ENCODE measurements around the gene CMC2. TPM values are rescaled to one million over a fixed set of nuclear protein-coding genes. Genes with fewer than 3 reads are reported as not detected.

CMC2 gene
- total RNA-seq, 1 donor from 2014 or later: 45.6 TPM

DNA sequence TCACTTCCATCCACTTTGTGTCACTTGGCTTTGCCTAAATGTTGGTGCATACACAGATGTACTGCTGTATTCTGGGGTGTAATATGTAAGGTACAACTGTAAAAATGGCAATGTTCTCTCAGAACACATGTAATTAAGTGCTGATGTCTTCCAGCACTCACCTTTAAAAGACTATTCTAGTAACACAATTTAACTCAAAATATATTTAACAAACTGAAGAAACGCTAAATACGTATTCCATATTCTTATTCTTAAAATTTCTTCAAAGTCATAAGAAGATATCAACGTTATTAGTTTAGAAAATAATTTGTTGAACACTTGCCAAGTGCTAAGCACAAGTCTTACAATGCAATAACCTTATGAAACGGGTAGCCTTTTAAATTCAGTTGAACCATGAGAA, 3.6 kb downstream of the CMC2 start:
- DNase-seq (ENCODE audit: low spot score): no peak

DNA sequence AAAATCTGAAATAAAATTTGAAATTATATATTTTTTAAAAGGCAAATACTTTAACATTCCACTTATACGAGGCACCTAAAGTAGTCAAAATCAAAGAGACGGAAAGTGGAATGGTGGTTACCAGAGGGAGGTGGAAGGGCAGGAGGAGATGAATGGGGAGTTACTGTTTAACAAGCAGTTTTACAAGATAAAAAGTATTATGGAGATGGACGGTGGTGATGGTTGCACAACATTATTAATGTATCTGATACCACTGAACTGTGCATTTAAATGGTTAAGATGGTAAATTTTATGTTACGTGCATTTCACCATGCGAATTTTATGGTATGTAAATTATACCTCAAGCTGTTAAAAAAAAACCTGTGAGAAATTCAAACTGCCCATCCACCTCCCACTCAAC, 5.4 kb downstream of the CMC2 start:
- DNase-seq (ENCODE audit: low spot score): no peak

DNA sequence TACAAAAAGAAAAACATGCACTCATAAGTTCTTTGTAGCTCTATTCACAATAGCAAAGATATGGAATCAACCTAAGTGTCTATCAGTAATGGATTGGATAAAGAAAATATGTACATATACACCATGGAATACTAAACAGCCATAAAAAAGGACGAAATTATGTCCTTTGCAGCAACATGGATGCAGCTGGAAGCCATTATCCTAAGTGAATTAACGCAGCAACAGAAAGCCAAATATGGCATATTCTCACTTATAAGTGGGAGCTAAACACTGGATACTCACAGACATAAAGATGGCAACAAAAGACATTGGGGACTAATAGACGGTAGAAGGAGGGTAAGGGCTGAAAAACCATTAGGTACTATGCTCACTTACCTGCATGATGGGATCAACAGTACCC, 5.8 kb downstream of the CMC2 start:
- no peak for DNase-seq (ENCODE audit: low spot score)

DNA sequence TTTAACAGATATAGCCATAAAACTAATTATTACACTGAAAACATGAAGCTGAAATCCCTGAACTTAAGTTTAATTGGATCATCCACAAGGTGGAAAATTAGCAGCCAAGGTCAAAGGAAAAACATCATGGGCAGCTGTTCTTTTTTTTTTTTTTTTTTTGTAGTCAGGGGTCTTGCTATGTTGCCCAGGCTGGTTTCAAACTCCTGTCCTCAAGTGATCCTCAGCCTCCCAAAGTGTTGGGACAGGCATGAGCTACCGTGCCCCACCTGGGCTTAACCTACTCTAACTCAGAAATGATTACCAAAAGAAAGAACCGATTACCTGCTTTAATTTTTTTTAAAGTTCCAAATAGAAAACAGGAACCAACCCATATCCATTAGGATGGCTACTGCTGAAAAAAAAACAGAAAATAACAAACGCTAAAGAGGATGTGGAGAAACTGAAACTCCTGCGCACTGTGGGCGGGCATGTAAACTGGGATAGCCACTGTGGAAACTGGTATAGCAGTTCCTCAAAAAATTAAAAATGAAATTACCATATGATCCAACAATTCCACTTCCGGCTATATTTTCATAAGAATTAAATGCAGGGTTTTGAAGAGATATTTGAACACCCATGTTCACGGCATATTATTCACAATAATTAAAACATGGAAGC, 8.6 kb downstream of the CMC2 start:
- no peak for DNase-seq (ENCODE audit: low spot score)

DNA sequence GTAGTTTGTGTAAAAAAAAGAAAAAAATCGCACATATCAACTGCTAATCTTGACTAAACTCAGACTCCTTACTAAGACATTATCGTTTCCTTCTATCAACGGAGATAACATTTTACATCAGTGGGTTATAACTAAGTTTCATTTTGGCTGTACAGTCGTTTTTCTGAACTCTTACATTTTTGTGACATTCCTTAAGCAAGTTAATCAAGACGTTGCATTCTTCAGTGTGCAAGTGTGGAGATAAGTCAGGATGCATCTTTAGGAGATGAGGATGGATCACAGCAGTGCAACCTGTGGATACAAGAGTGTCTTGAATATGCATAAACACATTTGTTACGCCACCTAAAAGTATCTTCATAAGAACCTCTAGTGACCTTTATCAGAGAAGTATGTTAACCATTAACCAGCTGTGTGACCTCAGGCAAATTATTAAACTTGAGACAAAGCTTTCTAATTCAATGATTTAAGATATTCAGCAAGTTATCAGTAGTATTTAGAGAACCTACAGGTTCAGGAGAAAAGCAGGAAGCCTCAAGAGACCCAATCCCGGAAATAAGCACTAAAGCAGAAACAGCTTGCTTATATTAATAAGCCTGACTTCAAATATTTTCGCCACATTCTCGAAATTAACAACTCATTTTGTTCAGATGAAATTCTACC, 9.4 kb downstream of the CMC2 start:
- DNase-seq (ENCODE audit: low spot score): no peak

DNA sequence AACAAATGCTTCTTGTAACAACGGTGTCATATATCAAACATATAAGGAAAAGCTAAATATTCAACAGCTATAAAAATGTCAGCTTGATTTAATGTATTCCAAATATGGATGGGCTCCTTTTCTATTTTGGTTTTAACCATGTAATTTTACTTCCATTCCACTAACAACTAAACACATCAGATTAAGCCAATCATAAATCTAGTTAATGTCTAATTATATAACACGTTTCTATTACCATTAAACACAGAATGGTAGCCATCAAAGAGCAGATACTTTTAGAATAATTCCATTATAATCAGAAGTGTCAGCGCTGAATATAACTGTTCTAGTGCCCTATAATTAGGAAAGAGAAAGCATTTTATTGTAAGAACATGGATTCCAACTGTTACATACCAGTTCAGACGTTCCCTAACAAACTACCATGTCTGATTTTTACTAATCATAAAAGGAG, 10.0 kb downstream of the CMC2 start:
- DNase-seq (ENCODE audit: low spot score): no peak

DNA sequence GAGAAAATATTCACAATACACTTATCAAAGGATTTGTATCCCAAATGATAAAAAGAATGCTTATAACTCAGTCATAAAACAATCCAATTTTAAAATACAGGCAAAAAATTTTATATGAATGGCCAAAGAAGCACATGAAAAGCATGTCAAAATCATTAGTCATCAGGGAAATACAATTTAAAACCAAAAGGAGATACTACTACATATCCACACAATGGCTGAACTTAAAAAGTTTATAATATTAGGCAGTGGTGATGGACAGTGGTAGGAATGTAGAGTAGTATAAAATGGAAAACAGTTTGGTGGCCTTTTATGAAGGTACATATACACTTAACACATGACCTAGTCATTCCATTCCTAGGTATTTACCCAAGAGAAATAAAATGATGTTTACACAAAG, 12.2 kb downstream of the CMC2 start:
- no peak for DNase-seq (ENCODE audit: low spot score)

DNA sequence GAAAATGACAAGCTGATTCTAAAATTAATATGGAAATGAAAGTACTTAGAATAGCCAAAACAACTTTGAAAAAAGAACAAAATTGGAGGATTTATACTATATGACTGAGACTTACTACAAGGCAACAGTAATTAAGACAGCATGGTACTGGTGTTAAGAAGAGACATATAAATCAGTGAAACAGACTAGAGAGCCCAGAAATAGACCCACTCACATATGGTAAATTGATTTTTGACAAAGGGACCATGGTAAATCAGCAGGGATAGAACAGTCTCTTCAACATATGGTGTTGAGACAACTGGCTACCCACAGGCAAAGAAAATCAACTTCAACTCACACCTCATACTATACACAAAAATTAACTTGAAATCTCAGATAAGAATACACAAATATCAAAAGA, 12.9 kb downstream of the CMC2 start:
- no peak for DNase-seq (ENCODE audit: low spot score)

DNA sequence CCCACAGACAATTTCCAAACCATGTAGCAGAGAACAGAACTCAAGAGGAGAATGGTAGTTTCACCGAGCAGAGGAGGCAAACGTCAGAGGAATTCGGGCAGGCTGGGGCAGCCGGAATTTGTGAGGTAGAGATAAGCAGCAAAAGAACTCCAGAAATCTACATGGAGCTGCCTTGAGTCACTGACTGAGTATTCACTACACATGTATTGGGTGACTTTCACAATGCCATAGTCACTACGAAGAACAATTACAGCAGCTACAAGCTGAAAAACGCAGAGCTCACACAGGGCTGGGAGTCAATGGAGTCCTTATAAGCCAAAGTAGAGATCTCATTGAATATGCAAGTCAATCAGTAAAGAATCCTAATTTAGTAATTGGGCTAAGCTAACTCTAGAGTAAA, 13.4 kb downstream of the CMC2 start:
- DNase-seq (ENCODE audit: low spot score): no peak

DNA sequence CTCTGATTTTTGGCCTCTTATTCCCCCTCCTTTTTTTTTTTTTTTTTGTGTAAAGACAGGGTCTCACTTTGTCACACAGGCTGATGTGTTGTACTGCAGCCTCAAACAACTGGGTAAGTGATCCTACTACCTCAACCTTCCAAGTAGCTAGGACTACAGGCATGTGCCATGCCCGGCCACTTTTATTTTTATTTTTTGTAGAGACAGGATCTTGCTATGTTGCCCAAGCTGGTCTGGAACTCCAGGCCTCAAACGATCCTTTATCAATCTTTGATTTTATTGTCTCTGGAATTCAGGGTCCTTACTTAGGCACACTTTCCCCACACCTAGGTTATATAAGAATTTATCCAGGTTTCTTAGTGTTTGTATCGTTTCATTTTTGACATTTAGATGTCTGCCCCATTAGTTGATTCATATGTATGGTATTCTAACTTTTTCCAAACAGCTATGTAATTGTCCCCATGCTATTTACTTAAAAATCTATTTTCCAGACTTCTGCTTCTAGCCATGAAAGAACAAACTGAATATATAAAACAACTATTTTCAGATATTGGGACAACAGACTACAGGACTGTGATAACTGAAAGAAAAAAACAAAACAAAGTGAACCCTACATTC, 13.9 kb downstream of the CMC2 start:
- DNase-seq (ENCODE audit: low spot score): no peak

DNA sequence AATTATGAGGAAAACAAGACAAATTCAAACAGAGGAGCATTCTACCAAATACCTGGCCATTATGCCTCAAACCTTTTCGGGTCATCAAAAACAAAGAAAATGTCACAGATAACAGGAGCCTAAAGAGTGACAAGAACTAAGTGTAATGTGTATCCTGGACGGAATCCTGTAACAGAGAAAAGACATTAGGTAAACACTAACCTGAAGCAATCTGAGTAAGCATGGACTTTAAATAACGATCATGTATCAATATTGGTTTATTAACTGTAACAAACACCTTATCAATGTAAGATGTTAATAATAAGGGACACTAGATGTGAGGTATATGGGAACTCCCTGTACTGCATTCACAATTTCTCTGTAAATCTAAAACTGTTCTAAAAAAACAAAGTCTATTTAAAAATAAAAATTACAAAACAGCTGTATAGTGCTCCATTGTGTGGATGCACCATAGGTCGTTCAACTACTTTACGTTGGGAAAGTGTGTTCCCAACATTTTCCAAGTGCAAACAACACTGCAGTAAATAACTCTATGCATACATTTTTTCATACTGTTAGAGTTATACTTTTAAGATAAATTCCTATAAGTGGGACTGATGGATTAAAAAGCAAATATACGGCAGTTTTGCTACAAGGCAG, 14.8 kb downstream of the CMC2 start:
- DNase-seq (ENCODE audit: low spot score): no peak

DNA sequence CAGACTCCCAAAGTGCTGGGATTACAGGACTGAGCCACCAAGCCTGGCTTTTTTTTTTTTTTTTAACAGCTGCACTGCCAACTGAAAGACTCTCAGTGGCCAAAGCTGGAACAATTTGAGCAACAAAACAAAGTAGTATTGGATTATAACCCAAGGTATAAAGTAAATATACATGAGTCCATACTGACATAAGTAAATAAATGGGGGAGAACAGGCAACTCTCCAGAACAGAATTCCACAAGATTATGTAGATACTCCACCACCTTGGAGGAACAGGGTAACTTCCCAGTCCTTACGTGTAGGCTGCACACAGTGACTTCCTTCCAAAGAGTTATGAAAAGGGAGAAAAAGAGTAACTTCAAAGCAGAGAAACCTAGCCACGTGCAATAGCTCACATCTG, 15.7 kb downstream of the CMC2 start:
- no peak for DNase-seq (ENCODE audit: low spot score)

DNA sequence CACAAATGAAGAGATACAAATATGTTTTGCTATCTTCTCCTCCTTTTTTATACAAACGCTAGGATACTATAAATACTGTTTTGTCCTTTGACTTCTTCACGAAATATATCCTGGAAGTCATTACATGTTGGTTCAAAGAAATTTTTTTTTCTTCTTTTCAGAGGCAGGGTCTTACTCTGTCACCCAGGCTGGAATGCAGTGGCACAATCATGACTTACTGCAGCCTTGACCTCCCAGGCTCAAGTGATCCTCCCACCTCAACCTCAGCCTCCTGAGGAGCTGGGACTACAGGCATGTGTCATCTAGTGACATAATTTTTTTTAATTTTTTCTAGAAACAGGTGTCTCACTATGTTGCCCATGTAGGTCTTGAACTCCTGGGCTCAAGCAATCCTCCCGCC, 16.1 kb downstream of the CMC2 start:
- no peak for DNase-seq (ENCODE audit: low spot score)

DNA sequence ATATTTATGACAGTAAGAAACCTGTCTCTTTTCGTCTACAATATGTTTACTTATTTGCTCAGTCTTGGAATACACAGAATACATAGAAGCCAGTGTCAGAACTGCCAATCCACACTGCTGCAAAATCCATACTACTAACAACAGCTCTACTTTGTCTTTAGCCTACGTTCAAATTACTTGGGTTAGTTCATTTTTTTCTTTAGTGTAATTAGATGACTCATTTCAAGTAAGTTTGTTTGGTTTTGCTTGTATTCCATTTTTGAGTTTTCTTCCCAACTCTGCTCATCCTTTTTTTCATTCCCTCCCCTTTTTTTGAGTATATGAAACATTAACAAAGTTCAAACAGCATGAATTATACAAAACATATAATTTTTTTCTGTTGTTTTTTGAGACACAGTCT, 16.9 kb downstream of the CMC2 start:
- DNase-seq (ENCODE audit: low spot score): no peak

DNA sequence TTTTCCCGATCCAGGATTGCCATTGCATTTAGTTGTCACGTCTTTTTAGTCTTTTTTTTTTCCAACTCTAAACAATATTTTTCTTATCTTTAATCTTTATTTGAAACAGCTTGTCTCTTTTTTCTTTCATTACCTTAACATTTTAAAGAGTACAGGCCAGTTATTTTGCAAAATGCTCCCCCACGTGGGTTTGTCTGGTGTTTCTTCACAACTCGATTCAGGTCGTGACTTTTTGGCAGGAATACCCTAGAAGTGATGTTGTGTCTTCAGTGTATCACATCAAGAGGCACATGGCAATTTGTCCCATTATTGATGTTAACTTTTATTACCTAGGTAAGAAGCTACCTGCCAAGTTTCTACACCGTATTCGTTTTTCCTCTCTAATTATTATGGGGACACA, 17.9 kb downstream of the CMC2 start:
- no peak for DNase-seq (ENCODE audit: low spot score)

DNA sequence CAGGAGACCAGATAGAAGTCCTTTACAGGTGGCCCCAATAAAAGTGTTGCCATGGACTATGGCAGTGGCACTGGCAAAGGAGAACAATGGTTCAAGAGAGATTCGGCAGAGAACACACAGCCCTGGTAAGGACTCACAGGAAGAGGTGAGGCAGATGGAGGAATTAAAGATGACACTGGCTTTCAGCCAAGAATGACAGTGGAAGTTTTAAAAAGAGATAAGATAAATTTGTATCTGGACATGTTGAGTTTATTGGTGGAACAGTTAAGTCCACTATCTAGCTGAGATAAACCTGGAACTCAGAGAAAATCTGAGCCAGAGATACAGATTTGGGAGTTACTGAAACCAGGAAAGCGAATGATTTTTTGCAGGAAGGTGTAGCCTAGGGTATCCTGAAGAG, 20.1 kb downstream of the CMC2 start:
- no peak for DNase-seq (ENCODE audit: low spot score)

DNA sequence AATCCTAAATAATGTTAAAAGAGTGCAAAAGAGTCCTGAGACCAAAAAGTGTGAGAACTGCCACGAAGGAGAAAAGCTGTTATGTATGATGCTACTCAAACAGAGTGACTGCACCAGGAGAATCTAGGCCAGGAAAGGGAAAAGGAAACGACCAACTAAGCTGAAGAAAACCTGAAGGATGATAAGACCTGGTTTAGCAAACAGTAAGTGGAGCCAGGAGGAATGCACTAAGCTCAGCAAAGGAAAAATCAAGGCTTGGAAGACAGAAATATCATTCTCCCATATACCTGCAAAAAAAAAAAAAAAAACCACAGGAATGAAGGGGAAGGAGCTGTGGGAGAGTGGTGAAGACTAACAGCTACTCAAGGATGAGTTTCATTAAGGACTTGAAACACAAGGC, 21.1 kb downstream of the CMC2 start:
- no peak for DNase-seq (ENCODE audit: low spot score)

DNA sequence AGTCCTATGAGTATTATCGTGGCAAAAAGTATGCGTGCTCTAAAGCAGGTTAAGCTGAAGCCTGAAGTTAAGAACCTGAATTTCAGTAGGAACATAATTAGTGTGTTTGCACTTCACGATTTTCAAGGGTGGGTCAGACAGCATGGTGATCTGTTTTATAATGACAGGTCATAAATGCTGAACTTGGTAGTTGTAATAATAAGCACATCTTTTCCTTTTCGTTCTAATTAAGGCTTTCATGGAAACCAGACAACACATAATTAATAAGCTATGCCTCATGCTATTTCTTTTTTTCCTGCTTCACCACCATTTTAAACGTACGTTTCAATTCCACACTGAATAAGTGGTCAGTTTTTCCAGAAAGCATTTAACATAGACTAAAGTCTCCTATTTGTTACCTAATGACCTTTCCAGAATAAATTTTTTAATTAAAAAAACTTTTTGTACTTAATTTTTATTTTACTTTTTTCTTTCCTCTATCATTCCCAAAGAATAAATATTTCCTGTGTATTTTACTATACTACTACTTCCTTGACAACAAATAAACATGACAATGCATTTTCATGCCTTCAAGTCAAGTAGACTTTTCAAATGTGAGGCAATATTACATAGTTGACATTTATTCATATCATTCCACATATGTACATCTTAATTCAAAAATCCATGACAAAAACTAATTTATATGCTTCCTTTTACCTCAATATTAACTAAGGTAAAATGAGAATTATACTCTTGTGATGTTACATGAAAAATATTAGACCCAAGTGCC, 22.4 kb downstream of the CMC2 start:
- DNase-seq (ENCODE audit: low spot score): no peak

DNA sequence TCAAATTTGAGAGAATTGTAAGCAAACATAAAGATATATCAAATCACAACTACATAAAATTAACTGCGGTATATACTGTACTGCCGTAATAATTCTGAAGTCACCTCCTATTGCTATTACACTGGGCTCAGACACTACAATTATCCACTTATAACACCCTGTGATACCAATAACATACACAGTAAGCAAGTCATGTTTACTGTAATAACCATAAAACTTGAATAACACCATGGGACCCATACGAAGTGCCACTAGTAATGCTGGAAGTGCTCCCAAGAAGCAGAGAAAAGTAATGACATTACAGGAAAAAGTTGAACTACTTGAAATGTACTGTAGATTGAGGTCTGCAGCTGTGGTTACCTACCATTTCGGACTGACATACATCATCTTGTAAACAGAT, 24.0 kb downstream of the CMC2 start:
- no peak for DNase-seq (ENCODE audit: low spot score)

DNA sequence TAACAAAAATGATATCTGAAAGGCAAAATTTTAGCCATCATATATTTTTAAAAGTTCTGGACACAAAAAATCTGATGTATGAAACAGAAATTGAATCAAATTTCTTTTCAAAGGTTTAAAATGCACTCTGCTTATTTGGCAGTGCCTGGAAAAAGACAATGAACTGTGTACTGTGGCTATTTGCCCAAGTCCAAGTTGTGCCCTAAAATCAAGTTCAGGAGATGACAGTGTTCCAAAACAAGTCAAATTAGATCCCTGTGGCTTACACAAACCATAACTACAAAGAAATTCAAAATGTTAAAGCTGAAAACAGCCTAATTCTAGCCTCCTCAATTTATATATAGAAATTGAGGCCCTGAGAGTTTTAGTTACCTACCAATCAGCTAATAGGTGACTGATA, 25.6 kb downstream of the CMC2 start:
- no peak for DNase-seq (ENCODE audit: low spot score)

DNA sequence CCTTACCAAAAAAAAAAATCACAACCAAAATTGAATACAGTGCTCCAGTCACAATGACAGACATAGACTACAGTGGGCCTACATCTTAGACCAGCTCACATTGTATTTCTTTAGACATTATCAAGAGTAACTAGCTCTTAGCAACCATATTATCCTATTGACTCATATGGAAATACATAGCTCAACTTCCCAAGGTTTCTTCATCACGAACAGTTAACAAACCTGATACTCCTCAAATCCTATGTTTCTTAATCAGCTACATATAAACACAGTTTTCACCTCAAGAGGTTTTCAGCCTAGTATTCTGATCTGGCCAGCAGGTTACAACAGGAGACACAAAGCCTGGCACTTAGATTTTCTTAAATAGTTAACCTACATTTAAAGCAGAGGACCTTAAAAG, 29.7 kb downstream of the CMC2 start:
- no peak for DNase-seq (ENCODE audit: low spot score)

DNA sequence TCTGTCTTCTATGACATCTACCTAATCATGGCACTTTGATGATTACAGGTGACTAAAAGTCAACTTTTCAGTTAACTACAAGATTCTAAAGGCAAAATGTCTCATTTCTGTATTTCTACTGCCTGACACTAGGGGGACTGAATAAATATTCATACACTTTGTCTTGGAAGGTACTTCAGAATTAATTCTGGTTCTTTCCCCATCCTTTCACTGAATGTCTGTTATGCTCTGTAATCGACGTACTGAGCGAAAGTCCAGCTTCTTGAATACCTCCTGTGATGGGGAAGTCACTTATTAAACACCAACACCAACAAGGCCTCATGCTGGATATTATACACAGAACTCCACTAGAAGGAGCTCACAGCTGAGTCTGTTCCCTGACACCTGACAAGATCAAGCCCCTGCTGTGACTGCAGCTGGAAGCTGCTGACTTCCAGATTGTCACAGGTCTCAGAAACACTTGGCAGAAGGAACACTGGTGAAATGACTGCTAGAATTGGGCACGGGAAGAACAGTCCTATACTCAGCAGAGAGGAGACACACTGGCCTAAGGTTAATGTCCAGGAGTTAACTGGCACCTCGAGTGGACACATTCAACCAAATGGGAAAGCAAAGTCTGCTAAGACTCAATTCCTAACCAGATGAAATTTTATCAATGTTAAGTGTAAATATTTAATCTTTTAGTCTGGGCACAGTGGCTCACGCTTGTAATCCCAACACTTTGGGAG, 31.9 kb downstream of the CMC2 start:
- no peak for DNase-seq (ENCODE audit: low spot score)

All from ureter (tissue), 1 donor.